GM19025 (cell line): ENCODE data around the gene YARS2.
"Not testable (repeated sequence)": the region's sequence is repeated elsewhere in the genome, so short reads cannot be mapped to it uniquely, and the experiment has no call there.

Experiments used
- ATAC-seq: cut with Tn5 transposase; IDR thresholded peaks from one replicate; pipeline ENCODE4 v1.9.1; 2021; ENCODE audit warnings: mild to moderate bottlenecking, low read depth, moderate library complexity; ENCODE audit not compliant: unreplicated experiment

The YARS2 gene

GRCh38 chr12:32754111-32754510 lies 1.6 kb downstream of the YARS2 start:
- ATAC-seq = no peak

- ATAC-seq = no peak
Measured at GRCh38 chr12:32753605-32754004, 2.1 kb downstream of the YARS2 start.

- no peak for ATAC-seq
Measured at GRCh38 chr12:32743264-32743663, 12.4 kb downstream of the YARS2 start.

GRCh38 chr12:32742133-32742532 lies 13.6 kb downstream of the YARS2 start:
- ATAC-seq = no peak

GRCh38 chr12:32739279-32739678 lies 16.4 kb downstream of the YARS2 start:
- no peak for ATAC-seq

- no peak for ATAC-seq
Measured at GRCh38 chr12:32737715-32738114, 18.0 kb downstream of the YARS2 start.

- no peak for ATAC-seq
Measured at GRCh38 chr12:32736445-32736844, 19.3 kb downstream of the YARS2 start.

GRCh38 chr12:32734952-32735351 lies 20.7 kb downstream of the YARS2 start:
- no peak for ATAC-seq

GRCh38 chr12:32727237-32727636 lies 28.5 kb downstream of the YARS2 start:
- ATAC-seq = no peak

GRCh38 chr12:32726286-32726685 lies 29.4 kb downstream of the YARS2 start:
- no peak for ATAC-seq

- not testable (repeated sequence) for ATAC-seq
Measured at GRCh38 chr12:32725308-32725707, 30.4 kb downstream of the YARS2 start.

- ATAC-seq = no peak
Measured at GRCh38 chr12:32718926-32719325, 36.8 kb downstream of the YARS2 start.

- ATAC-seq = no peak
Measured at GRCh38 chr12:32714772-32715171, 40.9 kb downstream of the YARS2 start.

GRCh38 chr12:32708926-32709325 lies 46.8 kb downstream of the YARS2 start:
- no peak for ATAC-seq

- ATAC-seq = no peak
Measured at GRCh38 chr12:32706335-32707024, 49.2 kb downstream of the YARS2 start.

GRCh38 chr12:32705783-32706182 lies 49.9 kb downstream of the YARS2 start:
- no peak for ATAC-seq

GRCh38 chr12:32702946-32703345 lies 52.8 kb downstream of the YARS2 start:
- no peak for ATAC-seq

GRCh38 chr12:32702473-32702872 lies 53.2 kb downstream of the YARS2 start:
- ATAC-seq = no peak

GRCh38 chr12:32699437-32699836 lies 56.3 kb downstream of the YARS2 start:
- ATAC-seq = not testable (repeated sequence)

- ATAC-seq = no peak
Measured at GRCh38 chr12:32698285-32698684, 57.4 kb downstream of the YARS2 start.

- ATAC-seq = no peak
Measured at GRCh38 chr12:32697445-32697844, 58.3 kb downstream of the YARS2 start.
